ENCODE measurements around the gene GAGE13.
A peak's percentile ranks its signal among the peaks of the same experiment; 100 is the strongest.
"Not testable (repeated sequence)": the region's sequence is repeated elsewhere in the genome, so short reads cannot be mapped to it uniquely, and the experiment has no call there.

Gene GAGE13

GRCh38 chrX:49331282-49331681 is at the start of gene GAGE13:
Gene GAGE13 (plus strand): TSS chrX:49331582. CDS start chrX:49332738, 1,156 bp downstream.
- FAIRE-seq = not testable (repeated sequence)

DNA sequence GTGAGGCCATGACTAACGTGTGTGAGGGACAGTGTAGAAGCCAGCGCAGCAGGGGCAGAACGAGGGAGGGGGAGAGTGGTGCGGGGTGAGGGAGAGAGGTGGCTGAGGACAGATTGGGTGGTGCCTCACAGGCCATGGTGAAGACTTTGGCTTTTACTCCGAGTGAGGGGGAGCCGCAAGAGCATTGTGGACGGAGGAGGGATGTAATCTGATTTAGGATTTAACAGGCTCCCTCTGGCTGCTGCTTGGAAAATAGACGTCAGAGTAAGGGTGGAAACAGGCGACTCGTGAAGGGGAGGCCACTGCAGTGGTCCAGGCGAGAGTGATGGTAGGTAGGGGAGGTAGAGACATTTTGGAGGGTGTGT is 48.8 kb upstream of the GAGE13 start:
- FAIRE-seq = peak; percentile 46

DNA sequence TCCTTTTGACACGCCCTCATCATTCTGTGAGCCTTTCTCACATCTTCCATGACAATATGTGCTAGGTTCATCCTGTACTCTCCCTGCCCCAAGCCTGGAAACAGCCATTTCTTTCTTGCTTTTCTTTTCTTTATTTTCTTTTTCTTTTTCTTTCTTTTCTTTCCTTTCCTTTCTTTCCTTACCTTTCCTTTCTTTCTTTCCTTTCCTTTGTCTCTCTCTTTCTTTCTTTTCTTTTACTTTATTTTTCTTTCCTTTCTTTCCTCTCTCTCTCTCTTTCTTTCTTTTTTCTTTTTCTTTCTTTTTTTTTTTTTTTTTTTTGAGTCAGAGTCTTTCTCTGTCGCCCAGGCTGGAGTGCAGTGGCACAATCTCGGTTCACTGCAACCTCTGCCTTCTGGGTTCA is 47.2 kb upstream of the GAGE13 start:
- FAIRE-seq = no peak

DNA sequence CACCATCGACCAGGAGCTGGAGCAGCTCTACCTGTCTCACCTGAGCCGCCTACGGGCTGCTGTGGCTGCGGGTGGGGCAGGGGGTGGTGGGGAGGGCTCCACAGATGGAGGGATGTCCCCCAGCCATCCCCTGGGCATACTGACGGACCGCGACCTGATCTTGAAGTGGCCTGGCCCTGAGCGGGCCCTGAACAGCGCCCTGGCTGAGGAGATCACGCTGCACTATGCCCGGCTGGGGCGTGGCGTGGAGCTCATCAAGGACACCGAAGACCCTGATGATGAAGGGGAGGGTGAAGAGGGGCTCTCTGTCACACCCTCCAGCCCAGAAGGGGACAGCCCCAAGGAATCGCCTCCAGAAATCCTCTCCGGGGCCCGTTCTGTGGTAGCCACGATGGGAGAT is 45.2 kb upstream of the GAGE13 start:
- FAIRE-seq = no peak

DNA sequence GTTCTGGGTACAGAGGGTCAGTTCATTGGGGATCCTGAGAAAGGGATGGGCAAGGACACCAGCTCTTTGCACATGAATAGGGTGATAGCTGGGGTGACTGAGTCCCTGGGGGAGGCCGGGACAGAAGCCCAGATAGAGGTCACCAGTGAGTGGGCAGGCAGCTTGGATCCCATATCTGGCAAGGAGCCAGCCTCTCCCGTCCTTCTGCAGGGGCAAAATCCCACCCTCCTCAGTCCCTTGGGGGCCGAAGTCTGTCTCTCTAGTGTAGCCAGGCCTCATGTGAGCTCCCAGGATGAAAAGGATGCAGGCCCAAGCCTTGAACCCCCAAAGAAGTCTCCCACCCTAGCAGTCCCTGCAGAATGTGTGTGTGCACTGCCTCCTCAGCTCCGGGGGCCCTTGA is 44.8 kb upstream of the GAGE13 start:
- no peak for FAIRE-seq

- FAIRE-seq = no peak
These were observed 43.7 kb upstream of the GAGE13 start for GRCh38 chrX:49287665-49288064.

- FAIRE-seq = no peak
These were observed 41.2 kb upstream of the GAGE13 start for GRCh38 chrX:49290215-49290614.

DNA sequence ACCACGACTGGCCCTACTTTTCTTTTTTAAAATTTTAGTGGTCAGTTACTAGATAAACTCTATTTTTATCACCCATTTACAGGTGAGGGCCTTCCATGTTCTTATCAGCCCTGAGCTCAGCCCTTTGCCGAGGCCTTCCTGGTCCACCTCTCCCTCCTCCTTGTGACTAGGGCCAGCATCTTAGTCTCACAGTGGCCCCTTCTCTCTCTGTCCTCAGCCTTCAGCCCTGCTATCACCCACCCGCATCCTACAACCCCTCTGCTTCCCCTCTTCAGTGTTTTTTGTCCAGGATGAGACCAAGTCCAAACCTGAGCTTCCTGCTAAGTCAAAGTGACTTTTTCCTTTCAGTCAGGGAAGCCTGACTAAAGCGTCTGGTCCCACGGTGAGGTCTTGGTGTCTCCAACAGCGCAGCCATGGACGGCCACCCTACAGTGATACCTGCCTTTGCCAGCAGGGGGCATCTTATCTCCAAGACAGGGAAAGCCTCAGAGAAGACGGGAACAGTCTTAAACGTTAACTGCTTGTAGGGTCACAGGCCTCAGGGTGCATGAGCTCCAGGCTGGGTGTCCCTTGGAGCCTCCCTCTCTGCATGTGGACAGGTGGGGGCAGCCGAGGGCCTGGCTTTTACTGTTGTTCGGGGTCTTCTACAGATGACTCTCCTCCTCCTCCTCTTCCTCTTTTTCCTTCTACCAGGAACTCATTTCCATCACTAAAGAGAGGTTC is 39.6 kb upstream of the GAGE13 start:
- no peak for FAIRE-seq

DNA sequence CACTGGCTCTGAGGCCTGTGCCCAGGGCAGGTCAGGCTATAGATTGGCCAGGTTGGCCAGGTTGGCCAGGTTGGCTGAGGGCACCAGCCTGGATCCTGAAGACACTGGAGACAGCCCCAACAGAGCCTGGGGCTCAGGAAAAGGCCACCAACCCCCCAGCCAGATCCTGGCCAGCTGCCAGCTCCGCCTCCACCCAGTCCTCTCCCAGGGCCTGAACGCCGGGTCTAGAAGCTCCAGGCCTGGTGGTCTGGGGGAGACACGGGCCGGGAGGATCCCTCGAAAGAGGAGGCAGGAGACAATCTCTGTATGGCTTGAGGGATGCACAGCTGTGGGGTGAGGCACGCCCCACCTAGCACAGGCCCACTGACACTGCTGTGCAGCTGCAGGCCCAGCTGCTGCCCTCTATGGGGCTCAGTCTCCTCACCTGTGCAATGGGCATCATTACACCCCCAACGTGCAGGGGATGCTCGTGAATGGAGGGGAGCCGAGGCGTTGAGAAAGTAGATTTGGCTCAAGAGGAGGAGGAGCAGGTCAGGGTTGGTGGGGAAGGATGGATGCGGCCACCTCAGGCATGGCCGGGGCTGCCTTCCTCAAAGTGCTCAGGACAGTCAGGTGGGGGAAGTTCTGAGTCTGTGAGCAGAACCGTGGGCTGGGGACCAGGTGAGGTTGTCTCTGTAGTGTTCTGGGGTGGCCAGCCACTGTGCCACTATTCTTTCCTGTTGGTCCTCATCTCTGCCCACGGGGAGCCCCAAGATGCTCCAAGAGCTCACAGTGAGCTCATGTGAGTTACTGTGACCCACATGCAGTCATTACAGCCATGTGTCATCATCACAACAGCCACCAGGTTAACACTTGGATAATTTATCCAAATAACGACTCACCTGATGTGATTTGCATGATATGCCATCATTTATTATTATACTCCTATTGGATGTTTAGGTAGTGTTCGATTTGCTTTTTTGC is 38.7 kb upstream of the GAGE13 start:
- FAIRE-seq = no peak

DNA sequence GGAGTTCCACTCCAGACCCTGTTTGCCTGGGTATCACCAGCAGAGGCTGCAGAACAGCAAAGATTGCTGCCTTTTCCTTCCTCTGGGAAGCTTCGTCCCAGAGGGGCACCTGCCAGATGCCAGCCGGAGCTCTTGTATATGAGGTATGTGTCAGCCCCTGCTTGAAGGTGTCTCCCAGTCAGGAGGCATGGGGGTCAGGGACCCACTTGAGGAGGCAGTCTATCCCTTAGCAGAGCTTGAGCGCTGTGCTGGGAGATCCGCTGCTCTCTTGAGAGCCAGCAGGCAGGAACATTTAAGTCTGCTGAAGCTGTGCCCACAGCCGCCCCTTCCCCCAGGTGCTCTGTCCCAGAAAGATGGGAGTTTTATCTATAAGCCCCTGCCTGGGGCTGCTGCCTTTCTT is 32.1 kb upstream of the GAGE13 start:
- not testable (repeated sequence) for FAIRE-seq

DNA sequence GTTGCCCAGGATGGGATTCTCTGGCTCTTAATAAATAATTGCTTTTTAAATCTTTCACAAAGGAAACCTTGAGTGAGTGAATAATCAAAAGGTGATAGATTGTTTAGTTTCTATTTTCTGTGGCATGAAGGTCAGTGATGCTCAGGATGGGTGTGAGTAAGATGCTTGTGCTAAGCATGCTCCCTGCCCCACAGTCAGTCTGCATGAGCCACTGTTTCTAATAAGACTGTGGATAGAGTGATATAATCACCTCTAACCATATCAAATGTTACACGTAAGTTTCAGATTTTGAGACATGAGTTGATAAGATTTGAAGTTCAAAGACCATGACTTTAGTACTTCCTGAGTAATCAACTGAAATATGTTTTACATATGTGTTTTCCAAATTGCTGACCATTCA is 30.7 kb upstream of the GAGE13 start:
- FAIRE-seq = no peak

DNA sequence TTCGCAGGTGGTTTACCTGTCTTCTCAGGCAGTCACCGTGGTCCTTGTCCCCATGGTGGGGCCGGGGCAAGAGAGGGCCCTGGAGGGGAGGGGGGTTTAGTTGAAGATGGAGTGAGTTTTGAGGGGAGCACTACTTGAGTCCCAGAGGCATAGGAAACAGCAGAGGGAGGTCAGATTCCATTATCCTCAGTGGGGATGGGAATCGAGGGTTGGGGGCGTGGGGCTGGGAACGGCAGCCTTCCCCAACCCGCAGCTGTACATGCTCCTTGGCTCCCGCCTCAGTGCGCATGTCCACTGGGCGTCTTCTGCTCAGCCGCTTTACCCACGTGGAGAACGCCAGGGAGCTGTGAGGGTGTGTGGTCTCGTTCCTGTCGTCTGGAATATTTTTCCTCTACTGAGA is 28.0 kb upstream of the GAGE13 start, which contains the start of gene GAGE10:
TSS of gene GAGE10 (plus strand) at position 301 of the 400 bp plus-strand sequence. CDS start 1,214 bp downstream, outside the sequence.
- no peak for FAIRE-seq

DNA sequence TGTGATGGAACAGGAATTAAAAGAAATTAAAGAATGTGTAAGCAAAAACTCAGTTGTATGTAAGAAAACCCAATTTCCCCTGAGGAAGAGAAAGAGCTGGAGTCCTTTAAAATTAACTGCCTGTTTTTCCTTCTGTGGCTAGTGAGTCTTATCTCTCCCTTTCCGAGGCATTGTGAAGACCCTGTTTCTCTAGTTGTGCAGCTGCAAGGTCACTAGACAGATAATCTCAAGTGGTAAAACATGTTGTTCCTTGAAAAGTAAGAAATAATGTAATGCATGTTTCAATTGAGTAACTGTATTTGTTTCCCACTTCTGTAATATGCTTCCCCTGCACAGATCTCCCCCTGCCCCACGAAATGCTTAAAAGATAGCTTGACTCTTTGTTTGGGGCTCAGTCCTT is 23.6 kb upstream of the GAGE13 start:
- FAIRE-seq = not testable (repeated sequence)

DNA sequence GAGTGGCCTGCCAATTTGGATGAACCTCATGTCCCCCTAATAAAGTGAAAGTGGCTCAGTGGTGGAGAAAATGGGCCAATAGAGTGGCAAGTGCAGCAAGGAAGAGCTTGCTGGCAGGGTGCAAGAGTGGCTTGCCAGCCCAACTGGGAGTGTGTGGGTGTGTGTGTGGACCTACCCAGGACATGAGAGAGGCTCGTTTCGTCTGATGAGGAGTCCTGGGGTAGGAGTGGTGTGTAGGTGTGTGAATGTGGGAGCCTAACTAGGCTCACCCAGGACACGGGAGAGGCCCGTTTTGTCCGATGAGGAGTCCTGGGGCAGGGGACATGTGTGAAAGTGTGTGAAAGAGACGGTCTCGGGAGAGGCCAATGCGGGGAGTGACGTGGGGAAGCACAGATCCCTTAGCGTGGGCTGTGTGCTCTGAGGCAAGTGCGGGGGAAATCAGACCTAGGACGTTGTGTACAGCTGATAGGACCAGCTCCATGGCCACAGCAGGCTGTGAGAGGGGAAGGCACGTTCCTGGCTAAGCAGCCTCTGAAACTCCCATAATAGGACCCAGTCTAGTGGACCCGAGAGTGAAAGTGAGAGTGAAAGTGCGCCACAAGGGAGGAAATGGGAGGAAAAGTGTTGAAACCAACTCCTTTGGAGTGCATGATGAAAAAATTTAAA is 22.6 kb upstream of the GAGE13 start:
- FAIRE-seq = no peak

DNA sequence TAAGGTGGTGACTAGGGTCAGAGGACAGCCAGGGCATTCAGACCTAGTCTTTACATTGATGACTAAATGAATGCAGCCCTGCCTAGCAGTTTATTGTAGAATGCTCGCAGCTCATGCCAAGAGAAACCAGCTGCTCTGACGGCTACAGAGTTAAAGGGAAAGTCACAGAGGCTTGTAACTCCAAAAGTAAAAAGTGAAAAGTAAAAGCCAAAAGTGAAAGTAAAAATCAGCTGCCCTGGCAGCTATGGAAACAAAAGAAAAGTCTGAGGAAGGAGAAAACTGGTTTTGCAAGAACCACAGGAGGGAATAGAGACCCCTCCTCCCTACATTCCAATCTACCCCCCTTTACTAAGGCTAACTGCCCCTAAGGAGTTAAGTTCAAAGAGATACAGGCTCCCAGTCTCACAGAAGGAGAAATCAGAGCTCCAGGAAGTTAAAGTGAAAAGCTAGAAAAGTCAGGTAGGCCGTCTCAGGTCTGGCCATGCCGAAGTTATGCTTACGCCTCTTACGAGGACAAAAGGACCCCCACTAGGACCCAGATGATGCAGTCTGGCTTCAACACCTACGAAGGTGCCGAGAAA is 21.9 kb upstream of the GAGE13 start:
- FAIRE-seq = peak; percentile 86

- no peak for FAIRE-seq
These were observed 21.0 kb upstream of the GAGE13 start for GRCh38 chrX:49310371-49310770.

DNA sequence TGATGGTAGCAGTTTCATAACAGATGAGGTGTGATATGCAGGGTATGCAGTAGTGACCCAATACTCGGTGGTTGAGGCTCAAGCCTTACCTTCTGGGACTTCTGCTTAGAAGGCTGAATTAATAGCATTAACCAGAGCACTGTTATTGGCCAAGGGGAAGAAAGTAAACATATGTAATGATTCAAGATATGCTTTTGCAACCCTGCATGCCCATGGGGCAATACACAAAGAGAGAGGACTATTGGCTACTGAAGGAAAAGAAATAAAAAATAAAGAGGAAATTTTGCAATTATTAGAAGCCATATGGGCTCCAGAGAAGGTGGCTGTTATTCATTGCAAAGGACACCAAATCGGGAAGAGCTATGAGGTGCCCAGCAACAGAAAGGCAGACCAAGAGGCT is 19.2 kb upstream of the GAGE13 start:
- no peak for FAIRE-seq

- FAIRE-seq = no peak
These were observed 15.3 kb upstream of the GAGE13 start for GRCh38 chrX:49316085-49316484.

DNA sequence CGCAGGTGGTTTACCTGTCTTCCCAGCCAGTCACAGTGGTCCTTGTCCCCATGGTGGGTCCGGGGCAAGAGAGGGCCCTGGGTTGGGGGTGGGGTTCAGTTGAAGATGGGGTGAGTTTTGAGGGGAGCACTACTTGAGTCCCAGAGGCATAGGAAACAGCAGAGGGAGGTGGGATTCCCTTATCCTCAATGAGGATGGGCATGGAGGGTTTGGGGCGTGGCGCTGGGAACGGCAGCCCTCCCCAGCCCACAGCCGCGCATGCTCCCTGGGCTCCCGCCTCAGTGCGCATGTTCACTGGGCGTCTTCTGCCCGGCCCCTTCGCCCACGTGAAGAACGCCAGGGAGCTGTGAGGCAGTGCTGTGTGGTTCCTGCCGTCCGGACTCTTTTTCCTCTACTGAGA is 9.6 kb upstream of the GAGE13 start, which contains the start of gene GAGE12J:
TSS of gene GAGE12J (plus strand) at position 301 of the 400 bp plus-strand sequence. CDS start 1,157 bp downstream, outside the sequence.
- not testable (repeated sequence) for FAIRE-seq

DNA sequence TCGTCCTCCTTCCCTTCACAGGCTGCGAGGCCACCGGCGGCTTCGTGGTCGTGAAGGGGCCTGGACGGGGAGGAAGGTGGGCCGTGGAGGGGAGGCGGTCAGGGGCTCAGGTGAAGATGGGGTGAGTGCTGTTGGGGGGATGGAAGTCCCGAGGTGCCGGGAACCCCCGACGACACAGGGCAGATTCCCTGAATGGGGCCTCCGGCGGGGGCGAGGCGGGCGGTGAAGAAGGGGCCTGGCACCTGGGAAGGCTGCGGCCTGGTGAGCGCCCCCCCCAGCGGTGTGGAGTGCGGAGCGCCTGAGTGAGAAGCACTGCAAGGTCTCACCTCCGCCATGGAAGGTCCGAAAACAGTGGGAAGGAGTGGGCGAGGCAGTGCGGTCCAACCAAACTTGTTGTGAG is 9.1 kb upstream of the GAGE13 start:
- not testable (repeated sequence) for FAIRE-seq

DNA sequence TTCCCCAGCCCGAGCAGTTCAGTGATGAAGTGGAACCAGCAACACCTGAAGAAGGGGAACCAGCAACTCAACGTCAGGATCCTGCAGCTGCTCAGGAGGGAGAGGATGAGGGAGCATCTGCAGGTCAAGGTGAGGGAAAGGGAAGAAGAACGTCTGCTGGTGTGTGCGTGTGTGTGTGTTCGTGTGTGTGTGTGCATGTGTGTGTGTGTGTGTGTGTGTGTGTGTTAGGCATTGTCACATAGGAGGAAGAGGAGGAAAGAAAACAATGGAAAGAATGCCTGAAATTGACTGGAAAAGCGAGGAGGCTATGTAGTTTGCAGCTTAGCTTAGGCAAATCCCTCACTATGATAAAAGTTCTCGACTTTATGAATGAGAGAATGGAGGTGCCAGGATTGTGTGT is 7.6 kb upstream of the GAGE13 start:
- not testable (repeated sequence) for FAIRE-seq

GRCh38 chrX:49330421-49330820 is 961 bp upstream of the GAGE13 start:
- not testable (repeated sequence) for FAIRE-seq

DNA sequence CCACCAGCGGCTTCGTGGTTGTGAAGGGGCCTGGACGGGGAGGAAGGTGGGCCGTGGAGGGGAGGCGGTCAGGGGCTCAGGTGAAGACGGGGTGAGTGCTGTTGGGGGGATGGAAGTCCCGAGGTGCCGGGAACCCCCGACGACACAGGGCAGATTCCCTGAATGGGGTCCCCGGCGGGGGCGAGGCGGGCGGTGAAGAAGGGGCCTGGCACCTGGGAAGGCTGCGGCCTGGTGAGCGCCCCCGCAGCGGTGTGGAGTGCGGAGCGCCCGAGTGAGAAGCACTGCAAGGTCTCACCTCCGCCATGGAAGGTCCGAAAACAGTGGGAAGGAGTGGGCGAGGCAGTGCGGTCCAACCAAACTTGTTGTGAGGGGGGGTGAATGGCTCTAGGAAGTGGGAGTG is 459 bp downstream of the GAGE13 start:
- FAIRE-seq = not testable (repeated sequence)
